ENCODE results near the gene VWA3B.

VWA3B gene

DNA sequence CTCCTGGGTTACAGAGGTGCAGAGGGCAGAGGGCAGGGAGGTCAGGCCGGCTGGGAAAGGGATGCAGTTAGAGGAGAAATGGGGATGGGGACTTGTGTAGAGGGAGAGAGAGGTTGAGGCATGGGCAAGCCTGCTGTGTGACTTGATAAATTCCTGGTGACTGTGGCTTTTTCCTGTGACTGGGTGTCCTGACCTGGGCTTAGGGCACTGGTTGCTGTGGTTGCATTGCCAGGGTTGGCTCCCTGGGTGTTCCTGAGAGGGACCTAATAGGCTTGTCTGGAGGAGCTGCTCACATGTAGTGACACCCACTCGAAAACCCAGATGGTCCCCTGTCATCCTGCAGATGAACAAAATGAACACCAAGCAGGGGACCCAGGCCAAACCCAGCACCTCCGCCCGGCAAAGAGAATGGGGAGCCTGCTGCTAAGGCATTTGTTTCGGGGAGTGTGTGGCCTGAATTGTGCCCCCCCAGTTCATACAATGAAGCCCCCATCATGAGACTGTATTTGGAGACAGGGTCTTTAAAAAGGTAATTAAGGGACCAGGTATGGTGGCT, 78.6 kb downstream of the VWA3B start:
- DNase-seq: no peak
- no peak overlapping the region for H3K27ac Mint-ChIP-seq
- H3K27me3 Mint-ChIP-seq (ENCODE audit: low read depth, poor library complexity): peaks cover 4% of the 10 kb centered on the region
- no peaks in the 10 kb centered on the region for H3K9me3 Mint-ChIP-seq
- H3K4me1 Mint-ChIP-seq: peaks cover 29% of the 10 kb centered on the region
- H3K4me3 Mint-ChIP-seq: no peak overlapping the region
- TF ChIP-seq, protein P1, sequence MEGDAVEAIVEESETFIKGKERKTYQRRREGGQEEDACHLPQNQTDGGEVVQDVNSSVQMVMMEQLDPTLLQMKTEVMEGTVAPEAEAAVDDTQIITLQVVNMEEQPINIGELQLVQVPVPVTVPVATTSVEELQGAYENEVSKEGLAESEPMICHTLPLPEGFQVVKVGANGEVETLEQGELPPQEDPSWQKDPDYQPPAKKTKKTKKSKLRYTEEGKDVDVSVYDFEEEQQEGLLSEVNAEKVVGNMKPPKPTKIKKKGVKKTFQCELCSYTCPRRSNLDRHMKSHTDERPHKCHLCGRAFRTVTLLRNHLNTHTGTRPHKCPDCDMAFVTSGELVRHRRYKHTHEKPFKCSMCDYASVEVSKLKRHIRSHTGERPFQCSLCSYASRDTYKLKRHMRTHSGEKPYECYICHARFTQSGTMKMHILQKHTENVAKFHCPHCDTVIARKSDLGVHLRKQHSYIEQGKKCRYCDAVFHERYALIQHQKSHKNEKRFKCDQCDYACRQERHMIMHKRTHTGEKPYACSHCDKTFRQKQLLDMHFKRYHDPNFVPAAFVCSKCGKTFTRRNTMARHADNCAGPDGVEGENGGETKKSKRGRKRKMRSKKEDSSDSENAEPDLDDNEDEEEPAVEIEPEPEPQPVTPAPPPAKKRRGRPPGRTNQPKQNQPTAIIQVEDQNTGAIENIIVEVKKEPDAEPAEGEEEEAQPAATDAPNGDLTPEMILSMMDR (IDR thresholded peaks at IDR 0.05): no peak
- no peaks in the 10 kb centered on the region for H3K36me3 Mint-ChIP-seq (ENCODE audit: low read depth)

DNA sequence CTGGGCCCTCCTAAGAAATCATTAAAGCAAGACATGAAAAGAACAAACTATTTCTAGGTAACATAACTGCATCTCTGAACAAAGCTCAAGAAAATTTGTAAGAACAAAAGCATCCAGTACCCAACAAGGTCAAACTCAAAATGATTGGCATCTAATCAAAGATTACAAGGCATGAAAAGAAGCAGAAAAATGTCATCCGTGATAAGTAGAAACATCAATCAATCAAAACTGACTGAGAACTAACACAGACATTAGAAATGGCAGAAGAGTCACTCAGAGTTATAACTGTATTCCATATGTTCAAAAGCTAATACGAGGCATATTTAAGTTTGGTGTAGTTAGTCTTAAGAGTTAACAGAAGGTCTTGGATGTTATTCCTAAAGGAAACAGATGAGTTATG, 80.9 kb downstream of the VWA3B start:
- Mint-ChIP-seq H3K36me3 (ENCODE audit: low read depth) (no peaks in the 10 kb centered on the region), H3K4me3 (no peak overlapping the region), H3K27me3 (ENCODE audit: low read depth, poor library complexity) (peaks cover 10% of the 10 kb centered on the region), H3K4me1 (peaks cover 15% of the 10 kb centered on the region), H3K9me3 (no peaks in the 10 kb centered on the region), H3K27ac (no peak overlapping the region)
- DNase-seq: no peak
- TF ChIP-seq, protein P1 (IDR thresholded peaks at IDR 0.05): no peak

DNA sequence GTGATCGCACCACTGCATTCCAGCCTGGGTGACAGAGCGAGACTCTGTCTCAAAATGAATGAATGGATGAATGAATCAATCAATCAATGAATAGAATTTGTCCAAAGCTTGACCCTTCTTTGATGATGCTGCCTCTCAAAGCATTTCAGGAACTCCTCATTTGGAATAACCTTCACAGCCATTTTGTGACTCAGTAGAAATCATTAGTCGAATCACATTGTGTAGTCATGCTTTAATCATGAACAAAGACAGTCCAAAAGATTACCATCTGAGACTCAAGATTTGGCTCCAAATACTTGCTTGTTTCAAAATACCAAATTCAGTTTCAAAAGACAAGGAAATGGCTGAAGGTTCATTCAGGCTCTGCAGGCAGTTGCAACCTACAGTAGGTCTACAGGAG, 83.1 kb downstream of the VWA3B start:
- no peak overlapping the region for H3K27ac Mint-ChIP-seq
- H3K27me3 Mint-ChIP-seq (ENCODE audit: low read depth, poor library complexity): peaks cover 17% of the 10 kb centered on the region

DNA sequence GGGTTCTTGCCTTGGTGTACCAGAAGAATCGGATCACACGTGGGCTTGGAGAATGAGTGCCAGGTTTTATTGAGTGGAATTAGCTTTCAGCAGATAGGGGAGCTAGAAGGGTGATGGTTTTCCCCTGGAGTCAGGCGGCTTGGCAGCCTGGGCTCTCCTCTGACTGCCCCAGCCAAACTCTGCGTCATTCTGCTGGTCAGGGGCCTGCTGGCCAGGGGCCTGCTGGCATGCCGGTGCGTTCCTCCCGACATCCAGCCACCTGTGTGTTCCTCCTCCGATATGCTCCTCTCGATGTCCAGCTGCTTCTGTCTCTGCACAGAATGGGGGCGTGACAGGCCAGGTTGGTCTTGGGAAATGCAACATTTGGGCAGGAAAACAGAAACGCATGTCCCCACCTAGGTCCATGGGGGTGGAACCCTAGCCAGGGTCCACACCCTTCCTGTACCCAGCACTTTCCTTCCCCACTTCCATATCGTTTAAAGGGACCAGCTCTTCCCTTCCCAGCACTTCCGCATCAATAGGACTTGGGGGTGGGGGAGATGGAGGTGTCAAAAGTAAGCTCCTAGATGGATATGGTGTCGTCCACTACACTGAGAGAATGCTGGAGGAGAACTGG, 85.3 kb downstream of the VWA3B start:
- H3K36me3 Mint-ChIP-seq (ENCODE audit: low read depth): no peaks in the 10 kb centered on the region

More for the DNA sequence above, 83.1 kb downstream of the VWA3B start:
- DNase-seq: no peak
- Mint-ChIP-seq H3K36me3 (ENCODE audit: low read depth) (no peaks in the 10 kb centered on the region), H3K4me1 (peaks cover 4% of the 10 kb centered on the region), H3K9me3 (no peaks in the 10 kb centered on the region), H3K4me3 (no peak overlapping the region)
- TF ChIP-seq, protein P1 (IDR thresholded peaks at IDR 0.05): no peak

DNA sequence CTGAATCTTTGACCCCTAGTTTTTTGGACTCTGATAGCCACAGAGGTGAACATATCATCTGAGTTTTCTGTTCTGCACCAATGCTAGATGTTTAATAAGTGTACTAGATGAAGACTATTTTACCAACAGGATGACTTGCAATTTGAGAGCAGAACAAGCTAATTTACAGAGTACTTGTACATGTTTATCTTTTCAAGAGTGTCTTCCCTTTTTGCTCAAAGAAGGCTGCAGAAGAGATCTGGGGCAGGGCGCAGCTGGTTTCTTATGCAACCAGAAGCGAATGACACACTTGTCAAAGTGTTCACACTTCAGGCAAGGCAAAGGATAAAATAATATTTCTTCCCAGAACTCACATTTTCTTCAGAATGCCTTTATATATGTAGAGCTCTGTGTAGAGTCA, 86.0 kb downstream of the VWA3B start:
- no peak for DNase-seq
- no peaks in the 10 kb centered on the region for H3K4me1 Mint-ChIP-seq
- TF ChIP-seq, protein P1 (IDR thresholded peaks at IDR 0.05): no peak
- H3K9me3 Mint-ChIP-seq: no peaks in the 10 kb centered on the region
- H3K4me3 Mint-ChIP-seq: no peak overlapping the region
- no peaks in the 10 kb centered on the region for H3K36me3 Mint-ChIP-seq (ENCODE audit: low read depth)
- H3K27ac Mint-ChIP-seq: no peak overlapping the region
- H3K27me3 Mint-ChIP-seq (ENCODE audit: low read depth, poor library complexity): peaks cover 42% of the 10 kb centered on the region

More for the DNA sequence above, 85.3 kb downstream of the VWA3B start:
- H3K27ac Mint-ChIP-seq: no peak overlapping the region
- DNase-seq: no peak
- H3K9me3 Mint-ChIP-seq: no peaks in the 10 kb centered on the region
- peaks cover 35% of the 10 kb centered on the region for H3K27me3 Mint-ChIP-seq (ENCODE audit: low read depth, poor library complexity)
- TF ChIP-seq, protein P1 (IDR thresholded peaks at IDR 0.05): no peak
- H3K4me1 Mint-ChIP-seq: no peaks in the 10 kb centered on the region
- no peak overlapping the region for H3K4me3 Mint-ChIP-seq

DNA sequence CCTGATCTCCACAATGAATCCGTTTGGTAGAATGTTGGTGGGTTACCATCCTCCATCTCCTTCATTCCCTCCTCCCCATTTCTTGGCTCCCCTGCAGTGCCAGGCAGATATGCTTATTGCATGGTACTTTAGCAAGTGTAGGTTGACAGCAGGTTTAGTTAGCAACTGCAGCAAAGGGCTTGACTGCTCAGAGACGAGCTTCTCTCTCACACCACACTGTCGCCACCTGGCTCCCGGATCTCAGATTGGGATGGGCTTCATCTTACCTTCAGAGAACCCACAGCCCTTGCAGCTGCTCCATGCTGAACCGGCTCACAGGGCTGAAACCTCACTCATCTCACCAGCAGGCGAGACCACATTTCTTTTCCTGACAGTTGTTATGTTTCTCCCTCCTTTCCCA, 88.8 kb downstream of the VWA3B start:
- H3K4me3 Mint-ChIP-seq: no peak overlapping the region
- H3K36me3 Mint-ChIP-seq (ENCODE audit: low read depth): no peaks in the 10 kb centered on the region
- DNase-seq: no peak
- H3K27ac Mint-ChIP-seq: no peak overlapping the region
- no peaks in the 10 kb centered on the region for H3K9me3 Mint-ChIP-seq
- no peaks in the 10 kb centered on the region for H3K4me1 Mint-ChIP-seq
- peaks cover 43% of the 10 kb centered on the region for H3K27me3 Mint-ChIP-seq (ENCODE audit: low read depth, poor library complexity)
- TF ChIP-seq, protein P1 (IDR thresholded peaks at IDR 0.05): no peak

Measured in nephron progenitor cell (in vitro differentiated cells).